Neural crest cell (in vitro differentiated cells): ENCODE measurements around the gene LRRC2. TPM values are rescaled to one million over a fixed set of nuclear protein-coding genes. Genes with fewer than 3 reads are reported as not detected.

Experiments used
- DNase-seq: peaks from one replicate; pipeline ENCODE4 v3.0.0; 2021; ENCODE audit warnings: low read depth, mixed read lengths, low spot score
- H3K27ac Mint-ChIP-seq: one replicate; pipeline ENCODE4 v1.8.0; 2021; ENCODE audit warnings: mild to moderate bottlenecking, mixed read lengths; ENCODE audit not compliant: unreplicated experiment
- H3K27me3 Mint-ChIP-seq: 2 replicates; pipeline ENCODE4 v1.8.0; 2021; ENCODE audit warnings: low read depth, mild to moderate bottlenecking, mixed read lengths
- H3K36me3 Mint-ChIP-seq: 2 replicates; pipeline ENCODE4 v1.8.0; 2021; ENCODE audit warnings: low read depth, mild to moderate bottlenecking, mixed read lengths
- H3K4me1 Mint-ChIP-seq: 2 replicates; pipeline ENCODE4 v1.8.0; 2021; ENCODE audit warnings: mixed read lengths
- H3K4me3 Mint-ChIP-seq: one replicate; pipeline ENCODE4 v1.8.0; 2021; ENCODE audit warnings: mild to moderate bottlenecking, mixed read lengths
- H3K9me3 Mint-ChIP-seq: 2 replicates; pipeline ENCODE4 v1.8.0; 2021; ENCODE audit warnings: mixed read lengths
- CTCF ChIP-seq: fragments of 200-600 bp; sonication (generic); conservative IDR thresholded peaks from 2 replicates; pipeline ENCODE4 v1.5.0; 2021; ENCODE audit warnings: antibody characterized with exemption, mild to moderate bottlenecking
- total RNA-seq: library from RNA; stranded (reverse); gene quantifications from 2 replicates; pipeline ENCODE4 v1.2.1, GENCODE V29; 2021

The LRRC2 gene
- total RNA-seq, 1 donor from 2014 or later, result 0.12 TPM

DNA sequence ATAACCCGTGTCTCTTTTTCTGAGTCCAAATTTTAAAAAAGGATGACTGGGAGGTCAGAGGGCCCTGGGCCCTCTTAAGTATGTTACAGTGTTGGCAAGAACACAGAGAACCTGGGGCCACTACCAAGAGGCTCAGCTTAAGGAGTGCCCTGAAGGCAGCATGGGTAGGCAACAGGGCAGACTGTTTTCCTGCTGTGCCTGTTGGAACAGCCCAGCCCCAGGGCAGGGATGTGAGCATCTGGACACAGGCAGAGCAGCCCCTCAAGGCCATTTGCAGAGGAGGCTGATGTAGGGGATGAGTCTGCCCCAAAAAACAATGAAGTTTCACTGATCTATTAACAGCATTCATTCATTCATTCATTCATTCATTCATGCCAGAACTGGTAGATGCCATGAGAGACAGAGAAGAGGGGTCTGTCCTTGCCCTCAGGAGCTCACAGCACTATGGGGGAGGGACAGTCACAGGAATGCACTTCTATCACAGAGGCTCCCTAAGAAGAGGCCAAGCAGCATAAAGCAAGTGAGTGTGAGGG, 99.2 kb downstream of the LRRC2 start:
- peaks cover 5% of the 10 kb centered on the region for H3K27me3 Mint-ChIP-seq
- no peaks in the 10 kb centered on the region for H3K4me1 Mint-ChIP-seq
- H3K9me3 Mint-ChIP-seq, result no peaks in the 10 kb centered on the region
- DNase-seq, result no peak
- no peak overlapping the region for H3K4me3 Mint-ChIP-seq
- H3K36me3 Mint-ChIP-seq, result no peaks in the 10 kb centered on the region
- TF ChIP-seq CTCF, result no peak
- no peak overlapping the region for H3K27ac Mint-ChIP-seq

DNA sequence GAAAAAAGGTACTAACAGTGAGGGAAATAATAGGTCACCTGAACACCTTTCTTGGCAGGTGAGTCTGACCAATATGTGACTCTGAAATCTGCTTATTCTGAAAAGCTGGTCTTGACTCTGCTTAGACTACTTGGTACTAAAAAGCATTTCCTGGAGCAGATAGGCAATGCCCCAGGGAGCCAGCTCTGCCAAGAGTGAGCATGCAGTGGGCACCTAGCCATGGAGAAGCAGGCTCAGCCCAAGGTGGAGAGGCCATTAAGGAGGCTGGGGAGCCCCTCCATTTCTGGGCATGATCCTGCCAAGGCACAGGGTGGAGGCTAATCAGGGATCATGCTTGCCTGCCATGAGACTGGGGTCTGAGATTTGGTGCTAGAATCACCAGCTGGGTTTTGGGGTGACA, 99.8 kb downstream of the LRRC2 start:
- Mint-ChIP-seq H3K9me3 (peaks cover 2% of the 10 kb centered on the region), H3K27me3 (peaks cover 5% of the 10 kb centered on the region), H3K4me3 (no peak overlapping the region), H3K36me3 (no peaks in the 10 kb centered on the region), H3K27ac (no peak overlapping the region), H3K4me1 (no peaks in the 10 kb centered on the region)
- no peak for DNase-seq
- no peak for TF ChIP-seq CTCF

Other genes with a start within 250 kb of the LRRC2 start
- not detected in 2 replicates for gene CCR2, start 212.2 kb downstream of the LRRC2 start, total RNA-seq
- gene CCR5, start 195.4 kb downstream of the LRRC2 start, total RNA-seq, result not detected in 2 replicates
- gene CCRL2, start 159.0 kb downstream of the LRRC2 start, total RNA-seq, result not detected in 2 replicates
- not detected in 2 replicates for gene LTF, start 101.4 kb downstream of the LRRC2 start, total RNA-seq
- not detected in 2 replicates for gene RTP3, start 68.3 kb downstream of the LRRC2 start, total RNA-seq
- gene FAM240A, start 46.2 kb upstream of the LRRC2 start, total RNA-seq, result not detected in 2 replicates
- 0.16 and 0.26 TPM in 2 replicates for gene ALS2CL, start 127.4 kb upstream of the LRRC2 start, total RNA-seq
- 0.30 TPM in 1 of 2 replicates, not detected in the other for gene TMIE, start 135.1 kb upstream of the LRRC2 start, total RNA-seq
- 0.35 and 0.39 TPM in 2 replicates for gene PRSS50, start 151.6 kb upstream of the LRRC2 start, total RNA-seq